Esophagus muscularis mucosa (tissue), 4 donors: Measurements from ENCODE around the gene PRR35. TPM values are rescaled to one million over a fixed set of nuclear protein-coding genes. Genes with fewer than 3 reads are reported as not detected.

Experiments used
- DNase-seq: peaks from one replicate; pipeline ENCODE4 v3.0.0-alpha.2; 2017; ENCODE audit errors: extremely low spot score
- H3K27ac ChIP-seq, 4 donors: fragments of 200-600 bp; sonication (generic); replicated peaks in 1 of 4; 1 replicate in 3 of 4; 2 replicates in 1 of 4; pipeline ENCODE4 v1.5.1; 2016 to 2019; ENCODE audit warnings: mild to moderate bottlenecking in 1 of 4
- H3K27me3 ChIP-seq, 4 donors: fragments of 200-600 bp; sonication (generic); one replicate each; pipeline versions ENCODE4 v1.5.1 to v1.6.0; 2016 to 2019
- H3K36me3 ChIP-seq, 4 donors: fragments of 200-600 bp; sonication (generic); one replicate each; pipeline ENCODE4 v1.5.1; 2016 to 2019
- H3K4me1 ChIP-seq, 4 donors: fragments of 200-600 bp; sonication (generic); one replicate each; pipeline ENCODE4 v1.5.1; 2016 to 2019
- H3K4me3 ChIP-seq, 4 donors: fragments of 200-600 bp; sonication (generic); 1 replicate in 2 of 4; 2 replicates in 2 of 4; pipeline ENCODE4 v1.5.1; 2016 to 2019; ENCODE audit warnings: mild to moderate bottlenecking in 4 of 4, moderate library complexity in 1 of 4
- H3K9me3 ChIP-seq, 4 donors: fragments of 200-600 bp; sonication (generic); 1 replicate in 3 of 4; 2 replicates in 1 of 4; pipeline ENCODE4 v1.5.1; 2016 to 2019
- EP300 ChIP-seq: sonication (generic); formaldehyde crosslinking; IDR thresholded peaks from one replicate; pipeline ENCODE4 v1.6.1; 2017; ENCODE audit warnings: antibody characterized with exemption
- POLR2A ChIP-seq: fragments of 450-650 bp; IDR thresholded peaks from one replicate; pipeline ENCODE4 v1.6.1; 2017; ENCODE audit warnings: antibody characterized with exemption, moderate library complexity, mild to moderate bottlenecking, low read depth
- POLR2AphosphoS5 ChIP-seq, 2 donors: sonication (generic); formaldehyde crosslinking; IDR thresholded peaks; one replicate each; pipeline ENCODE4 v1.6.1; 2017; ENCODE audit warnings: antibody characterized with exemption in 2 of 2
- WGBS: methylation state at CpG from one replicate; pipeline ENCODE4 v1.1.5; 2018; 5-methylcytosine and 5-hydroxymethylcytosine counted together
- intact Hi-C: fragments of 100-400 bp; cut with DNase I; formaldehyde crosslinking; loops from one replicate; pipeline ENCODE4 v1.15.1; 2023
- total RNA-seq, 4 donors: library from RNA; depleted of rRNA; stranded (reverse); fragments of >200 nt; gene quantifications; one replicate each; pipeline versions ENCODE4 v1.1.0 to v1.2.1, GENCODE V29; 2016
- TF ChIP-seq, protein P1 (sequence below), 3 experiments: fragments of 200-600 bp in 2 of 3; fragments of 450-650 bp in 1 of 3; sonication (generic) in 2 of 3; IDR thresholded peaks; one replicate each; pipeline ENCODE4 v1.5.1; 2017 to 2019; ENCODE audit warnings: antibody characterized with exemption in 3 of 3, mild to moderate bottlenecking in 2 of 3, moderate library complexity in 1 of 3

PRR35 gene
- total RNA-seq, 4 donors from 2014 or later: not detected

DNA sequence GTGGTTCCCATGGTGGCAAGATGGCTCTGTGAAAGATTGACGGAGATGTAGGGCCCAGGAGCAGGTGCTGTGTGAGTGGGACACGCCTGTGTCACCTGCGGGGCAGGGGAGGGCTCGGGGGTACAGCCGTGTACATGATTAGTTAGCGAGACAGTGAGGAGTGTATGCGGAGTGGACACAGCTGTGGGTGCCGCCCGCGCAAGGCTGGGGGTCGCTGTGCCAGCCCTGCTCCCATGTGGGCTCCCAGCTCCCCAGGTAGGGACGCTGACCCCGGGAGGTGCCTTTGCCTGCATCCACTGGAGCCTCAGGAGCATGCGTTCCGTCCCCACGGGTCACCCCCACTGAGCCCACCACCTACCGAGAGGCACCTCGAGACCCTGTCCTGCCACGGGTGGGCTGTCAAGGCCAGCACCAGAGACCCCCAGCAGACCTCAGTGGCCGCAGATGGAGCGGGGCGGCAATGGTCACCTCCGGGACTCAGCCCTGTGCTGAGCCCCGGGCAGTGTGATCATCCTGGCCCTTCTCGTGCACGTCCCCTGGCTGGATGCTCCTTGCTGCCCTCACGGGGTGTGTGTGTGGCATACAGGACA, 25.2 kb upstream of the PRR35 start:
- TF ChIP-seq POLR2AphosphoS5 (IDR thresholded peaks at IDR 0.05) (no peak), POLR2A (no peak), EP300 (no peak)
- TF ChIP-seq, protein P1, sequence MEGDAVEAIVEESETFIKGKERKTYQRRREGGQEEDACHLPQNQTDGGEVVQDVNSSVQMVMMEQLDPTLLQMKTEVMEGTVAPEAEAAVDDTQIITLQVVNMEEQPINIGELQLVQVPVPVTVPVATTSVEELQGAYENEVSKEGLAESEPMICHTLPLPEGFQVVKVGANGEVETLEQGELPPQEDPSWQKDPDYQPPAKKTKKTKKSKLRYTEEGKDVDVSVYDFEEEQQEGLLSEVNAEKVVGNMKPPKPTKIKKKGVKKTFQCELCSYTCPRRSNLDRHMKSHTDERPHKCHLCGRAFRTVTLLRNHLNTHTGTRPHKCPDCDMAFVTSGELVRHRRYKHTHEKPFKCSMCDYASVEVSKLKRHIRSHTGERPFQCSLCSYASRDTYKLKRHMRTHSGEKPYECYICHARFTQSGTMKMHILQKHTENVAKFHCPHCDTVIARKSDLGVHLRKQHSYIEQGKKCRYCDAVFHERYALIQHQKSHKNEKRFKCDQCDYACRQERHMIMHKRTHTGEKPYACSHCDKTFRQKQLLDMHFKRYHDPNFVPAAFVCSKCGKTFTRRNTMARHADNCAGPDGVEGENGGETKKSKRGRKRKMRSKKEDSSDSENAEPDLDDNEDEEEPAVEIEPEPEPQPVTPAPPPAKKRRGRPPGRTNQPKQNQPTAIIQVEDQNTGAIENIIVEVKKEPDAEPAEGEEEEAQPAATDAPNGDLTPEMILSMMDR (IDR thresholded peaks at IDR 0.05): no peak
- Histone ChIP-seq H3K4me3 (no peak overlapping the region), H3K36me3 (peaks cover 0 to 62% (median 41%) of the 10 kb centered on the region in 4 donors), H3K9me3 (no peaks in the 10 kb centered on the region), H3K4me1 (peaks cover 12 to 37% (median 28%) of the 10 kb centered on the region in 4 donors), H3K27me3 (no peaks in the 10 kb centered on the region), H3K27ac (no peak overlapping the region)
- intact Hi-C loops: no loop called here
- no peak for DNase-seq
- WGBS: 94% methylated on average over 11 of the region's 27 CpGs

DNA sequence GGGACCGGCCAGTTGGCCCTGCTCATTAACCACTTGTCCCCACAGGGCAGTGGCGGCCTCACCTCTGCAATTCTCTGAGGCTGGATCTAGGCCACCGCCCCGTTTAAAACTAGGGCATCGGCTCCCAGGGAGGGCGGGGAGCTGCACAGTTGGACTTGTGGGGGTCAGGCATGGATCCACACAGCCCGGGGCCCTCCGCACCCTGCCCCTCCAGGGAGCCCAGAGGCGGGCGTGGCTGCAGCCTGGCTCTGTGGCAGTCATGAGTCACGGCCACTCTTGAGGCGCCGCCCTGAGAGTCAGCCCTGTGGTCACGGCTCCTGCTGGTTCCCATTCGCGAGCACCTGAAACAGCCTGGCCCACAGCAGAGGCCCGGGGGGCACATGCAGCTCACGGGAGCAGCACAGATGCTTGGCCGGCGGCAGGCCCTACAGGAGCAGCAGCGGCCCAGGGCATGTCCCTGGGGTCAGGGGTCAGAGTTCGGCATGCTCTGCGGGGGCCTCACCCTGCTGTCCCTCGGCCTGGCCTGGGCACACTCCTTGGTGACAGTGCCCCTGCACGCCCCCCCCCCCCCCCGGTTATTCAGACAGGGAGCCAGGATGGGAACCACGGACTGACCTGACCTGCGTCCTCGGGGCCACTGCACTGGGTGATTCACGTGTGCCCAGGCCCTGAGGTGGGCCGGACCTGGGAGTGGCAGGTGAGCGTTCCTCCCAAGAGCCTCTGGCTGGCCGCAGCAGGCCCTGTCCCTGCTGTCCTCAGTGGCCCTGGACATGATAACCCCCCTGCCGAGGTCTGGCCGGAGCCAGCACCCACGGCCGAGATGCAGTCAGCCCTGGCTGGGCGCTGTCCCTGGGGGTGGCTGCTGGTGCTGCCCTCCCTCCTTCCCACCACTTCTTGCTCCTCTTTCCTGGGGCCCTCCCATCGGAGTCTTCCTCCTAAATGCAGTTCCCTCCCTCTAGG, 24.5 kb upstream of the PRR35 start:
- intact Hi-C loops: no loop called here
- no peaks in the 10 kb centered on the region for H3K9me3 ChIP-seq
- DNase-seq: no peak
- WGBS: 85% methylated on average over 25 of the region's 39 CpGs
- TF ChIP-seq EP300 (no peak), POLR2A (no peak), POLR2AphosphoS5 (IDR thresholded peaks at IDR 0.05) (no peak)
- TF ChIP-seq, protein P1 (IDR thresholded peaks at IDR 0.05): no peak
- no peaks in the 10 kb centered on the region for H3K27me3 ChIP-seq
- peaks cover 5 to 29% (median 22%) of the 10 kb centered on the region in 4 donors for H3K4me1 ChIP-seq
- no peak overlapping the region for H3K4me3 ChIP-seq
- H3K36me3 ChIP-seq: peaks cover 0 to 66% (median 46%) of the 10 kb centered on the region in 4 donors
- no peak overlapping the region for H3K27ac ChIP-seq

DNA sequence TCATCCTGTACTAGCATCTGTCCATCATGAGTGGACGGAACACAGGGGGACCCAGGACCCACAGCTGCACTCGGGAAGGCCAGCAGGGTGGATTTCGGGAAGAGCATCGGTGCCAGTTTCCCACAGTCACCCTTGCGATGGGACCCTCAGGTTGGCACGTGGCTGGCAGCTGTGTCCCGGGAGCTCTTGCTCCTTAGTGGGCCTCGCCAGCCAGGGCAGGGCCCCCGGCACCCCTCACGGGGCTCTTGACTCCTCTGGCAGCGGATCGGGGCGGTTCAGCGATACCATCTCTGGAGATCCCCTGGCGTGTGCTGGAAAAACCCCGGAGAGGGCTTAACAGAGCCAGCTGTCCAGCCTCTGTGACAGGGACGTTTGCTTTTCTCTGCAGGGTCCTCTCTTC, 23.4 kb upstream of the PRR35 start:
- TF ChIP-seq, protein P1 (IDR thresholded peaks at IDR 0.05): no peak
- no peak for TF ChIP-seq POLR2A
- TF ChIP-seq EP300: no peak
- H3K4me3 ChIP-seq: no peak overlapping the region

DNA sequence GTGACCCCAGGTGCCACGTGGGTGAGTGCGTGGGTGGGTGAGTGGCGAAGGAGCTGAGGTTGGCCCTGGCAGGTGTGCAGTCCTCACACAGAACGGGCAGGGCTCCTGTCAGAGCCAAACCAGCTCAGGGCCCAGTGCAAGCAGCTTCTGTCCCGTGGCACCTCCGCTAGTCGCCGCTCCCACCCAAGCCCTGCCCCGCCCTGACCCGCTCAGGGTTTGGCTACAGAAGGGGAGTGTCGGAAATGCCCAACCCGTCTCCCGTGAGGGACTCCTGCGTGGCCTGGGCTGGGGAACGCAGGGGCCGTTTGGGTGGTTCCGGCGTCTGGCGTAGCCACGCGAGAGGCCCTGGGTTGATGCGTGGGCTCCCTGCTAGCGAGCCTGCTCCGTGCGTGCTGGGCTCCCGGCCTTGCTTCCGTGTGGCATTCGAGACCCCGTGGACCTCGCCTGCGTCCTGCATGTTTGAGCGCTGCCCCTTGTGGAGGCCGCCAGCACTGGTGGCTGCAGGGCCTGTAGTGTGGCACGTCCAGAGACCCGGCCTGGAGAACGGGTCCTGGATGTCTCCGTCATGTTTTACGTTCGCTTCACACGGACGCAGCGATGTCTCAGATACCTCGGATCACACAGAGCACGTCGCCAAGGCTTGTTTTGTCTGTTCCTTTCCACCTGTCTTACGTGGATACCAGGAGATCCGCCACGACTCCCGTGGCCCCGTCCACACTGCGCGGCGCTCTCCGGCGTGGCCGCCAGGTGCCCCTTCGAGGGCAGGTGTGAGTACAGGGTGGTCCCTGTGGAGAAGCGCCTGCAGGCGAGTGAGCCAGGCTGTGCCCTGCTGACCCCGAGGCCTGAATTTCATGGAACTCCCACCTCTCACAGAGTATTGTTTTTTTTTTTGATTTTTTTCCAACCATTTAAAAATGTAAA, 22.5 kb upstream of the PRR35 start:
- no peaks in the 10 kb centered on the region for H3K9me3 ChIP-seq
- WGBS: 94% methylated on average over 28 of the region's 60 CpGs
- DNase-seq: no peak
- H3K27ac ChIP-seq: no peak overlapping the region
- peaks cover 0 to 80% (median 54%) of the 10 kb centered on the region in 4 donors for H3K36me3 ChIP-seq
- TF ChIP-seq POLR2A (no peak), POLR2AphosphoS5 (IDR thresholded peaks at IDR 0.05) (no peak), EP300 (no peak)
- TF ChIP-seq, protein P1 (IDR thresholded peaks at IDR 0.05): no peak
- no peak overlapping the region for H3K4me3 ChIP-seq
- intact Hi-C loops: no loop called here
- peaks cover 0 to 28% (median 15%) of the 10 kb centered on the region in 4 donors for H3K4me1 ChIP-seq
- no peaks in the 10 kb centered on the region for H3K27me3 ChIP-seq

More for the DNA sequence above, 23.4 kb upstream of the PRR35 start:
- H3K4me1 ChIP-seq: peaks cover 0 to 28% (median 17%) of the 10 kb centered on the region in 4 donors
- H3K27ac ChIP-seq: no peak overlapping the region
- no peaks in the 10 kb centered on the region for H3K27me3 ChIP-seq
- WGBS: 97% methylated on average over 7 of the region's 17 CpGs
- no peak for DNase-seq
- H3K9me3 ChIP-seq: no peaks in the 10 kb centered on the region
- peaks cover 0 to 75% (median 51%) of the 10 kb centered on the region in 4 donors for H3K36me3 ChIP-seq
- intact Hi-C loops: no loop called here
